HG03432 (cell line): ENCODE results near the gene ZNF32.
A peak's percentile ranks its signal among the peaks of the same experiment; 100 is the strongest.

Experiments used
- ATAC-seq: cut with Tn5 transposase; IDR thresholded peaks from one replicate; pipeline ENCODE4 v1.9.1; 2021; ENCODE audit warnings: mild to moderate bottlenecking, moderate library complexity; ENCODE audit not compliant: unreplicated experiment

Gene ZNF32, protein sequence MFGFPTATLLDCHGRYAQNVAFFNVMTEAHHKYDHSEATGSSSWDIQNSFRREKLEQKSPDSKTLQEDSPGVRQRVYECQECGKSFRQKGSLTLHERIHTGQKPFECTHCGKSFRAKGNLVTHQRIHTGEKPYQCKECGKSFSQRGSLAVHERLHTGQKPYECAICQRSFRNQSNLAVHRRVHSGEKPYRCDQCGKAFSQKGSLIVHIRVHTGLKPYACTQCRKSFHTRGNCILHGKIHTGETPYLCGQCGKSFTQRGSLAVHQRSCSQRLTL

GRCh38 chr10:43648398-43649184, at the start of gene ZNF32:
Gene ZNF32 (minus strand): TSS chr10:43648881. CDS start chr10:43646133, 2,748 bp downstream.
- peak; percentile 100 for ATAC-seq

GRCh38 chr10:43698156-43698555, 49.5 kb upstream of the ZNF32 start:
- ATAC-seq, result no peak

DNA sequence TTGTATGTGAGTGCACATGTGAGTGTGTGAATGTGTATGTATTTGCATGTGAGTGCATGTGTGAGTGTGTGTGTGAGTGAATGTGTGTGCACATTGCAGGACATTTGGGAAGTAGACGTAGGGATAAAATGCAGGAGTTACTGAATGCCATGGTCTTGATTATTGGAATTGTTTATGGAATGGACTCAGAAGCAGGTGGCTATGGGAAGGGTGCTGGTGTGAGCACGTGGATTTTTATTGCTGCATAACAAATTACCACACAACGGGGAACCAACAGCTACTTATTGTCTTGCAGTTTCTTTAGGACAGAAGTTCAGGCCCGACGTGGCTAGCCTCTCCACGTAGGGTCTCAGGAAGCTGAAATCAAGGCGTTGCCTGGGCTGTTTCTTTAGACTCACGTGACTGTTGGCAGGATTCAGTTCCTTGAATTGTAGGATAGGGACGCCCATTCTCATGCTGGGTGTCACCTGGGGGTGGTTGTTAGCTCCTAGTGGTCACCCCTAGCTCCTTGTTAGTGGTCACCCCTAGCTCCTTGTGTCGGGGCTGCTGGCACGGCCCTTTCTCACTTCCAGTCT, 48.3 kb upstream of the ZNF32 start:
- ATAC-seq, result no peak

GRCh38 chr10:43695730-43696129, 47.0 kb upstream of the ZNF32 start:
- no peak for ATAC-seq

- no peak for ATAC-seq
These were observed 46.6 kb upstream of the ZNF32 start for GRCh38 chr10:43695321-43695720.

DNA sequence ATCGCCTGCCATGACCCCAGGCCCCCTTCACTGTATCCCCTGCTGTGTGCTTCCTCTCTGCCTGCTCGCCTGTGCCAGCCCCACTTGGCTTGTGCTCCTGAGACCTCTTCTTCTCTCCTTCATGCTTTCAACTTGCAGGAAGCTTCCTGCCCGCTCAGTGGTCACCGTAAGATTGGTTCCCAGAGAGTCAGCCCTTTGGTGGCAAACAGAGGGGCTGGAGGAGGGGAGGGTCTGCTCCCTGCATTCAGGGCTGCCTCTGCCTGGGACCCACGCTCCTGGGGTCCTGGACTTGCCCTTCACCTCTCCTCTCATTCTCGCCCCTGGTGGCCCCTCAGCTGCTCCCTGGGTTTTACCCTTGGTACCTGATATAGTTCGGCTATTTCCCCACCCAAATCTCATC, 45.8 kb upstream of the ZNF32 start:
- no peak for ATAC-seq

- ATAC-seq, result no peak
These were observed 44.9 kb upstream of the ZNF32 start for GRCh38 chr10:43693602-43694001.

GRCh38 chr10:43692051-43692825, 43.6 kb upstream of the ZNF32 start:
- no peak for ATAC-seq

DNA sequence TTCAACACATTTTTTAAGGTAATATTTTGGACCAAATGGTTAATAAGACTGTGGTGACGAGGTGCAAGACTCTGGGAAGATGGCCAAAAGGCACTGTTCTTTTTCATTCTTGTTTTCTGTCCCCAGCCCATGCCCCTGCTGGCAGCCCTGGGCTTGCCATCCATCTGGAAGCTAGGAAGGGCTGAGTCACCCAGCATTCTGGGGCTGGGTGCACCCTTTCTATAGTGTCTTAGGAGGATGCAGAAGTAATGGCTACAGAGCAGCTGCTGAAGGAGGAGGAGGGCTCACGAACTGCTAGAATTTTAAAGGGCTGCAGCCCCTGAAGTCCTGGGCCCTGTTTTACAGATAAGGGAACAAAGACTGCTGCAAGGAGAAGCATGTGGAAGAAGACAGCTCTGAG, 42.8 kb upstream of the ZNF32 start:
- ATAC-seq, result no peak

GRCh38 chr10:43689955-43690771, 41.5 kb upstream of the ZNF32 start:
- ATAC-seq, result peak; percentile 99

GRCh38 chr10:43689618-43689954, 40.9 kb upstream of the ZNF32 start:
- peak; percentile 47 for ATAC-seq

GRCh38 chr10:43689007-43689491, 40.4 kb upstream of the ZNF32 start:
- ATAC-seq, result no peak

- no peak for ATAC-seq
These were observed 39.7 kb upstream of the ZNF32 start for GRCh38 chr10:43688348-43688892.

DNA sequence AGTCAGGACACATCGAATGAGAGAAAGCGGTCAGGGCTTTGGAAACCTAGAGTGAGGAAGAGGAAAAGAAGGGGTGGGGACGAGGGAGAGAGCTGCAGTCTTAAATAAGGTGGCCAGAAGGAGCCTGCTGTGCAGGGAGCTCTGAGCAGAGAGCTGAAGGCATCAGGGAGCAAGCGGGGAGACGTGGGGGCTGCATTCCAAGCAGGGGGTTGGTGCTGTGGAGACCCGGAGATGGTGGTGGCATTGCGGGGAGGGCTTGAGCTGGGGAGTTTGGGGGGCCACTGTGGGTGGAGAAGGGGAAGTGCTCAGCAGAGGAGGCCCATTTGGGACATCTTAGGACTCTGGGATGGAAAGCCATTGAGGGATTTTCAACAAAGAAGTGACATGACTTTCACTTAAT, 38.7 kb upstream of the ZNF32 start:
- no peak for ATAC-seq

DNA sequence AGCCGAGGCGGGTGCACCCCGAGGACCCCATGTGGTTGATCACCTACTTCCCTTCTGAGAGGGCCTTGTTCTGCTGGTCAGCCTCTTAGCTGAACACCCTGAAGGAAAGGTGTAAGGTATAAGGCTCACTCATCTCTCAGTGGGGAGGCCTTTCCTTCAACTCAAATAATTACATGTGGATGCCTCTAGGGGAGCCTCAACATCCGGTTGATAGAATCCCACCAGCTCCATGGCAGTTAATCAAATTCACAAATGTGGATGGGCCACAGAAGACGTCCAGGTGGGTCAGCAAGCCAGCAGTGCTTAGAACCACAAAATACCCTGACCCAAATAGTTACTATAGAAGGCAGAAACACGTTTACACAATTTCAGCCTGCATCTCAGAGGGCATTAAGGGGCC, 37.7 kb upstream of the ZNF32 start:
- no peak for ATAC-seq

- no peak for ATAC-seq
These were observed 37.1 kb upstream of the ZNF32 start for GRCh38 chr10:43685744-43686143.

- ATAC-seq, result no peak
These were observed 35.5 kb upstream of the ZNF32 start for GRCh38 chr10:43684292-43684559.

- no peak for ATAC-seq
These were observed 35.0 kb upstream of the ZNF32 start for GRCh38 chr10:43683451-43684291.

DNA sequence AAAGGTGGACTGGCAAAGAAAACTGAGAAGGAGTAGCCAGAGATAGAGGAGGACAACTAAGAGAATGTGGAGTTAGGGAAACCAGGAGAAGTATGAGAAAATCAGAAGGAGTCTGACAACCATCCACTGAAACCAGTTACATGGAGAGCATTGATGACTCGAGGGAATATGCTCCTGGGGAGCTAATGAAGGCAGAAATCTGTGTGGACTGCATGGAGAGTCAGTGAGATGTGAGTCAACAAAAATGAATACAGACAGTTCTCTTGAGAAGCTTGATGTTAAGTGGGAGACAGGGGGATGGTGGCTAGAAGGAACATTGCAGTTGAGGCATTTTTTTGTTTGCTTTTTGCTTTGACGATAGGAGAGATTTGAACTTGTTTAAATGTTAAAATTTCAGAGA, 34.3 kb upstream of the ZNF32 start:
- no peak for ATAC-seq

DNA sequence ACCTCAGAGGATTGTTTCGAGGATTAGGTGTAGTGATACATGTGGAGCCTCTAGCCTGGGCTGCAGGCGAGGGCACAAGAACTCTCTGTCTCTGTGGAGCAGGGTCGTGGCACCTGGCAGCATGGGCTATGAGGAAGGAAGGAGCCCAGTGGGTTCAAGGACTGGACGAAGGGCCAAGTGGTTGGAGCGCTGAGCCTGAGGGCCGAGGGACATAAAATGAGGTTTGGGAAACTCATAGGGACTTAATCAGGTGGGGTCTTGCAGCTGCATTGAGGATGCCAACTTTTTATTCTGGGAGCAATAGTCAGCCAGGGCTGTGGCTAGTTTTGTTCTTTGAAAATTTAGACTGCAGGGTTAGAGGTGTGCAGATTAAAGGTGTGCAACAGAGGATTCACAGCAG, 33.0 kb upstream of the ZNF32 start:
- no peak for ATAC-seq
